Calu3 (cell line): Measurements from ENCODE around the gene PCNA. TPM values are rescaled to one million over a fixed set of nuclear protein-coding genes. Genes with fewer than 3 reads are reported as not detected.

Source experiments
- BruUV-seq: library from RNA; stranded (reverse); fragments of 400-500 nt; replicated peaks from 2 replicates; lab custom pipeline; 2021; lab: Mats Ljungman, UMichigan
- CTCF ChIA-PET: fragments of 300-600 bp; sonication (Branson Sonifier 250); formaldehyde crosslinking; loops from one replicate; lab custom pipeline; 2022; ENCODE audit warnings: antibody characterized with exemption; lab: Charles Lee
- DNase-seq: peaks from one replicate; pipeline ENCODE4 v3.0.0; 2022
- H3K27ac Mint-ChIP-seq: one replicate; pipeline ENCODE4 v1.8.0; 2022; ENCODE audit warnings: mixed read lengths; ENCODE audit not compliant: unreplicated experiment
- H3K27me3 Mint-ChIP-seq: one replicate; pipeline ENCODE4 v1.8.0; 2022; ENCODE audit warnings: mixed read lengths; ENCODE audit not compliant: unreplicated experiment
- H3K36me3 Mint-ChIP-seq: one replicate; pipeline ENCODE4 v1.8.0; 2022; ENCODE audit warnings: mild to moderate bottlenecking, moderate library complexity, mixed read lengths; ENCODE audit not compliant: insufficient read depth, unreplicated experiment
- H3K4me1 Mint-ChIP-seq: one replicate; pipeline ENCODE4 v1.8.0; 2022; ENCODE audit warnings: mild to moderate bottlenecking, low read depth, mixed read lengths; ENCODE audit not compliant: unreplicated experiment
- H3K4me3 Mint-ChIP-seq: one replicate; pipeline ENCODE4 v1.8.0; 2022; ENCODE audit warnings: mild to moderate bottlenecking, low read depth, moderate library complexity, mixed read lengths; ENCODE audit not compliant: unreplicated experiment
- H3K9me3 Mint-ChIP-seq: one replicate; pipeline ENCODE4 v1.8.0; 2022; ENCODE audit warnings: low read depth, mixed read lengths; ENCODE audit not compliant: unreplicated experiment
- CTCF ChIP-seq: fragments of 200-600 bp; IDR thresholded peaks from one replicate; pipeline ENCODE4 v1.8.0; 2022; ENCODE audit warnings: antibody characterized with exemption; ENCODE audit not compliant: unreplicated experiment
- intact Hi-C: fragments of 100-400 bp; cut with micrococcal nuclease; formaldehyde crosslinking; loops from one replicate; pipeline ENCODE4 v1.10.0; 2022; ENCODE audit not compliant: unreplicated experiment
- total RNA-seq: library from RNA; stranded (reverse); gene quantifications from 2 replicates; pipeline ENCODE4 v1.2.3, GENCODE V29; 2022

Gene PCNA
- total RNA-seq, 1 experiment from 2014 or later = 116 TPM

- no peaks in the 10 kb centered on the region for H3K4me1 Mint-ChIP-seq
- H3K27ac Mint-ChIP-seq = no peak overlapping the region
- CTCF ChIA-PET = no interaction called here
- no peak for DNase-seq
- H3K36me3 Mint-ChIP-seq = no peaks in the 10 kb centered on the region
- no peak overlapping the region for H3K4me3 Mint-ChIP-seq
- H3K27me3 Mint-ChIP-seq = no peaks in the 10 kb centered on the region
- intact Hi-C loops = no loop called here
- H3K9me3 Mint-ChIP-seq = no peaks in the 10 kb centered on the region
- TF ChIP-seq CTCF = no peak
- BruUV-seq = no TSS peak
These were observed 27.9 kb downstream of the PCNA start for GRCh38 chr20:5091902-5092301.

DNA sequence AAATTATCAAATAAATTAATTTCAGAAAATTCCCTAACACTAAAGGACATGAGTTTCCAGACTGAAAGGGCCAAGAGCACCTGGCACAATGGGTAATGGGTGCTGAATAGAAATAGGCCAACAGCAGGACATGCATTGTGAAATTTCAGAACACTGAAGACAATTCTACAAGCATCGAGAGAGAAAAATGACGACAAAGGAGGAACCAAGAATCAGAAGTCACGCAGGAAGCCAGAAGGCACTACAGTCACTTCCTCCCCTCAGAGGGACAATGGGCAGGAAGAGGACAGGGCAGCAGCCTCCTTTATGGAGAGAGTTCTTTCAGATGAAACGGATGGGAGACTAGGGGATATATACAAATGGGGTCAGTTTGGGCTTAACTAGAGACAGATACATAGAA, 29.6 kb downstream of the PCNA start:
- H3K27me3 Mint-ChIP-seq = no peaks in the 10 kb centered on the region
- no peak overlapping the region for H3K27ac Mint-ChIP-seq
- TF ChIP-seq CTCF = no peak
- no peak for DNase-seq
- intact Hi-C loops = no loop called here
- no peaks in the 10 kb centered on the region for H3K36me3 Mint-ChIP-seq
- CTCF ChIA-PET = no interaction called here
- H3K4me1 Mint-ChIP-seq = no peaks in the 10 kb centered on the region
- H3K9me3 Mint-ChIP-seq = no peaks in the 10 kb centered on the region
- no TSS peak for BruUV-seq
- no peak overlapping the region for H3K4me3 Mint-ChIP-seq

DNA sequence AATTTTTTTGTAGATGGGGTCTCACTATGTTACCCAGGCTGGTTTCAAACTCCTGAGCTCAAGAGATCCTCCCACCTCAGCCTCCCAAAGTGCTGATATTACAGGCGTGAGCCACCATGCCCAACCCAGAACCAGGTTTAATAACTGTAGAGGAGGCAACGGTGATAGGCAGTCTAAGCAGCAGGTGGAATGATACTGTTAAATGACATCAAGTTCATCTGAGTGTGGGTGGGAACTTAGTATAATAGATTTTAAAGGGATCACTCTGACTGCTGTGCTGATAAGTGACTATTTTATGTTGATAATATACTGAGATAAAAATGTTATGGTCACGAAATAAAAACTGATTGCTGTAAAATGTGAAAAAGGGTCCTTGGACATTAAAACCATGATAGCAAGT, 31.1 kb downstream of the PCNA start:
- Mint-ChIP-seq H3K27me3 (no peaks in the 10 kb centered on the region), H3K27ac (no peak overlapping the region), H3K9me3 (no peaks in the 10 kb centered on the region), H3K4me3 (no peak overlapping the region), H3K36me3 (no peaks in the 10 kb centered on the region), H3K4me1 (no peaks in the 10 kb centered on the region)
- no peak for TF ChIP-seq CTCF
- intact Hi-C loops = no loop called here
- no peak for DNase-seq
- CTCF ChIA-PET = no interaction called here
- BruUV-seq = no TSS peak

DNA sequence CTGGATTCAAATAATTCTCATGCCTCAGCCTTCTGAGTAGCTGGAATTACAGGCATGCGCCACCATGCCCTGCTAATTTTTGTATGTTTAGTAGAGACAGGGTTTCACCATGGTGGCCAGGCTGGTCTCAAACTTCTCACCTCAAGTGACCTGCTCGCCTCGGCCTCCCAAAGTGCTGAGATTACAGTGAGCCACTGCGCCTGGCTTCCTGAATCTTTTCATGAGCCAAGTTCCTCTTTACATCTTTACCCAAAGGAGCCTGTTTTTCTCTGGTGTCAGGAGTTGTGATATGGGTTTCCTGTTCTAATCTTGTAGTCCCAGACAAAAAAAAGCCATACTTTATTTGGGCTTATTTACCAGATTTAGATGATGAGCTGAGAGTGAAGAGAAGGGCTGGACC, 34.4 kb downstream of the PCNA start:
- CTCF ChIA-PET = no interaction called here
- no peaks in the 10 kb centered on the region for H3K27me3 Mint-ChIP-seq
- no peak overlapping the region for H3K4me3 Mint-ChIP-seq
- no peak for TF ChIP-seq CTCF
- DNase-seq = no peak
- no TSS peak for BruUV-seq
- no peak overlapping the region for H3K27ac Mint-ChIP-seq
- H3K9me3 Mint-ChIP-seq = no peaks in the 10 kb centered on the region
- intact Hi-C loops = no loop called here
- no peaks in the 10 kb centered on the region for H3K36me3 Mint-ChIP-seq
- H3K4me1 Mint-ChIP-seq = no peaks in the 10 kb centered on the region
